SK-N-SH treated with all-trans-retinoic acid at 6 μM for 48 hours (cell line): ENCODE data around the gene TNNI3K.

Experiments used
- ATAC-seq: fragments of 200-7000 bp; cut with Tn5 transposase; 3 replicates; pipeline ENCODE4 v1.9.1; 2020; ENCODE audit warnings: mild to moderate bottlenecking, moderate library complexity
- ARNTL ChIP-seq: fragments of 450-650 bp; formaldehyde crosslinking; IDR thresholded peaks from 2 replicates; pipeline ENCODE4 v1.5.0; 2020; ENCODE audit warnings: low read depth, mild to moderate bottlenecking, moderate library complexity, borderline replicate concordance
- BACH2 ChIP-seq: fragments of 250-450 bp; sonication (Bioruptor Pico); IDR thresholded peaks from 2 replicates; pipeline ENCODE4 v1.9.0; 2021; ENCODE audit warnings: mild to moderate bottlenecking, borderline replicate concordance
- CREB5 ChIP-seq: fragments of 250-450 bp; sonication (Bioruptor Pico); IDR thresholded peaks from 2 replicates; pipeline ENCODE4 v1.5.1; 2020; ENCODE audit warnings: low read depth, mild to moderate bottlenecking, moderate library complexity
- CSDC2 ChIP-seq: fragments of 250-450 bp; sonication (Bioruptor Pico); IDR thresholded peaks from 2 replicates; pipeline ENCODE4 v1.5.0; 2020; ENCODE audit warnings: mild to moderate bottlenecking, moderate library complexity
- CSRNP3 ChIP-seq: fragments of 250-450 bp; sonication (Bioruptor Pico); IDR thresholded peaks from 2 replicates; pipeline ENCODE4 v1.5.1; 2021; ENCODE audit warnings: mild to moderate bottlenecking, moderate library complexity
- ESRRG ChIP-seq: fragments of 250-450 bp; sonication (Bioruptor Pico); IDR thresholded peaks from 2 replicates; pipeline ENCODE4 v1.6.1; 2021; ENCODE audit warnings: mild to moderate bottlenecking
- GLIS3 ChIP-seq: fragments of 250-450 bp; sonication (Bioruptor Pico); IDR thresholded peaks from 2 replicates; pipeline ENCODE4 v1.5.0; 2020; ENCODE audit warnings: mild to moderate bottlenecking, moderate library complexity
- ISL1 ChIP-seq: fragments of 250-450 bp; sonication (Bioruptor Pico); IDR thresholded peaks from 2 replicates; pipeline ENCODE4 v2.1.2; 2022; ENCODE audit warnings: mild to moderate bottlenecking, moderate library complexity
- OSR1 ChIP-seq: fragments of 250-450 bp; sonication (Bioruptor Pico); IDR thresholded peaks from 2 replicates; pipeline ENCODE4 v1.8.0; 2022; ENCODE audit warnings: moderate library complexity, mild to moderate bottlenecking, inconsistent platforms
- PATZ1 ChIP-seq: fragments of 250-450 bp; sonication (Bioruptor Pico); IDR thresholded peaks from 2 replicates; pipeline ENCODE4 v1.8.0; 2020; ENCODE audit warnings: mild to moderate bottlenecking, moderate library complexity, borderline replicate concordance
- POU6F1 ChIP-seq: fragments of 250-450 bp; sonication (Bioruptor Pico); IDR thresholded peaks from 2 replicates; pipeline ENCODE4 v1.8.0; 2021; ENCODE audit warnings: low read depth, mild to moderate bottlenecking, moderate library complexity, borderline replicate concordance
- PPARA ChIP-seq: fragments of 250-450 bp; sonication (Bioruptor Pico); IDR thresholded peaks from 2 replicates; pipeline ENCODE4 v1.5.0; 2020; ENCODE audit warnings: mild to moderate bottlenecking, borderline replicate concordance
- RARB ChIP-seq: fragments of 250-450 bp; sonication (Bioruptor Pico); IDR thresholded peaks from 2 replicates; pipeline ENCODE4 v1.8.0; 2021; ENCODE audit warnings: mild to moderate bottlenecking, moderate library complexity
- SNAI2 ChIP-seq: fragments of 250-450 bp; sonication (Bioruptor Pico); IDR thresholded peaks from 2 replicates; pipeline ENCODE4 v1.5.0; 2020; ENCODE audit warnings: mild to moderate bottlenecking, moderate library complexity
- TCF4 ChIP-seq: fragments of 250-450 bp; sonication (Bioruptor Pico); IDR thresholded peaks from 2 replicates; pipeline ENCODE4 v1.8.0; 2021; ENCODE audit warnings: mild to moderate bottlenecking, moderate library complexity, borderline replicate concordance
- TOX ChIP-seq: fragments of 250-450 bp; sonication (Bioruptor Pico); IDR thresholded peaks from 2 replicates; pipeline ENCODE4 v1.8.0; 2021; ENCODE audit warnings: mild to moderate bottlenecking, moderate library complexity, borderline replicate concordance
- TSHZ2 ChIP-seq: fragments of 250-450 bp; sonication (Bioruptor Pico); IDR thresholded peaks from 2 replicates; pipeline ENCODE4 v1.5.0; 2020; ENCODE audit warnings: mild to moderate bottlenecking, moderate library complexity
- ZFP3 ChIP-seq: fragments of 250-450 bp; sonication (Bioruptor Pico); IDR thresholded peaks from 2 replicates; pipeline ENCODE4 v1.5.0; 2020; ENCODE audit warnings: mild to moderate bottlenecking, moderate library complexity
- ZNF565 ChIP-seq: fragments of 450-650 bp; formaldehyde crosslinking; conservative IDR thresholded peaks from 2 replicates; pipeline ENCODE4 v1.5.0; 2020; ENCODE audit warnings: low read depth, mild to moderate bottlenecking, moderate library complexity
- ZNF70 ChIP-seq: fragments of 450-650 bp; formaldehyde crosslinking; IDR thresholded peaks from 2 replicates; pipeline ENCODE4 v1.5.0; 2020; ENCODE audit warnings: mild to moderate bottlenecking, moderate library complexity
- ZNF8 ChIP-seq: fragments of 450-650 bp; formaldehyde crosslinking; IDR thresholded peaks from 2 replicates; pipeline ENCODE4 v1.5.0; 2020; ENCODE audit warnings: mild to moderate bottlenecking, moderate library complexity

The TNNI3K gene

GRCh38 chr1:74587888-74588287 lies 352.7 kb downstream of the TNNI3K start:
- no peak for TF ChIP-seq ISL1 (CRISPR knock-in tag)
- no peak for TF ChIP-seq ZNF70 (CRISPR knock-in tag)
- TF ChIP-seq TOX (CRISPR knock-in tag) = no peak
- TF ChIP-seq TSHZ2 (CRISPR knock-in tag) = no peak
- no peak for TF ChIP-seq ESRRG (CRISPR knock-in tag)
- no peak for TF ChIP-seq TCF4
- no peak for TF ChIP-seq PATZ1 (CRISPR knock-in tag)
- no peak for TF ChIP-seq CREB5 (CRISPR knock-in tag)
- no peak for TF ChIP-seq RARB (CRISPR knock-in tag)
- no peak for TF ChIP-seq BACH2 (CRISPR knock-in tag)
- TF ChIP-seq GLIS3 (CRISPR knock-in tag) = no peak
- TF ChIP-seq ZNF8 = no peak
- no peak for TF ChIP-seq ZNF565 (CRISPR knock-in tag)
- TF ChIP-seq PPARA (CRISPR knock-in tag) = no peak
- ATAC-seq = no peak

GRCh38 chr1:74590288-74590687 lies 355.1 kb downstream of the TNNI3K start:
- no peak for ATAC-seq
- TF ChIP-seq ISL1 (CRISPR knock-in tag) (no peak), CSDC2 (CRISPR knock-in tag) (no peak), PPARA (CRISPR knock-in tag) (no peak), ZFP3 (no peak), ZNF70 (CRISPR knock-in tag) (no peak), TOX (CRISPR knock-in tag) (no peak), TSHZ2 (CRISPR knock-in tag) (no peak), OSR1 (CRISPR knock-in tag) (no peak), BACH2 (CRISPR knock-in tag) (no peak), SNAI2 (no peak), POU6F1 (no peak), PATZ1 (CRISPR knock-in tag) (no peak), RARB (CRISPR knock-in tag) (no peak), ESRRG (CRISPR knock-in tag) (no peak), CSRNP3 (CRISPR knock-in tag) (no peak), ARNTL (CRISPR knock-in tag) (no peak), GLIS3 (CRISPR knock-in tag) (no peak)
